IgD-negative memory B cell (primary cell): ENCODE measurements around the gene RAP1GDS1. TPM values are rescaled to one million over a fixed set of nuclear protein-coding genes. Genes with fewer than 3 reads are reported as not detected.
"Not testable (repeated sequence)": the region's sequence is repeated elsewhere in the genome, so short reads cannot be mapped to it uniquely, and the experiment has no call there.

Experiments
- H3K27ac Mint-ChIP-seq, 3 donors: one replicate each; pipeline ENCODE4 v1.8.0; 2020 to 2022; ENCODE audit warnings: mild to moderate bottlenecking in 3 of 3, mixed read lengths in 3 of 3, moderate library complexity in 1 of 3
- H3K27me3 Mint-ChIP-seq: one replicate; pipeline ENCODE4 v1.8.0; 2021; ENCODE audit warnings: mixed read lengths
- H3K36me3 Mint-ChIP-seq: one replicate; pipeline ENCODE4 v1.8.0; 2020; ENCODE audit warnings: mild to moderate bottlenecking, mixed read lengths
- H3K4me1 Mint-ChIP-seq, 3 donors: one replicate each; pipeline ENCODE4 v1.8.0; 2020 to 2022; ENCODE audit warnings: mixed read lengths in 3 of 3, mild to moderate bottlenecking in 1 of 3
- H3K4me3 Mint-ChIP-seq, 4 donors: one replicate each; pipeline ENCODE4 v1.8.0; 2020 to 2022; ENCODE audit warnings: mild to moderate bottlenecking in 4 of 4, mixed read lengths in 4 of 4, moderate library complexity in 3 of 4
- H3K9me3 Mint-ChIP-seq, 3 donors: one replicate each; pipeline ENCODE4 v1.8.0; 2020 to 2021; ENCODE audit warnings: mixed read lengths in 3 of 3, mild to moderate bottlenecking in 1 of 3
- polyA plus RNA-seq: library from polyadenylated mRNA; unstranded; fragments of 300-500 nt; fragmentation: Illumina TruSeq; gene quantifications from one replicate; pipeline ENCODE4 v1.2.3, GENCODE V29; 2021

RAP1GDS1 gene
- polyA plus RNA-seq, 1 donor from 2014 or later = 37.9 TPM

GRCh38 chr4:98411731-98412130 lies 150.5 kb downstream of the RAP1GDS1 start:
- H3K27ac Mint-ChIP-seq = no peak overlapping the region
- H3K36me3 Mint-ChIP-seq = peaks cover 16% of the 10 kb centered on the region
- peaks cover 0 to 7% (median 2%) of the 10 kb centered on the region in 3 donors for H3K9me3 Mint-ChIP-seq
- H3K27me3 Mint-ChIP-seq = no peaks in the 10 kb centered on the region
- no peaks in the 10 kb centered on the region for H3K4me1 Mint-ChIP-seq
- H3K4me3 Mint-ChIP-seq = no peak overlapping the region

GRCh38 chr4:98416844-98417243 lies 155.7 kb downstream of the RAP1GDS1 start:
- H3K36me3 Mint-ChIP-seq = peaks cover 16% of the 10 kb centered on the region
- peaks cover 0 to 4% (median 2%) of the 10 kb centered on the region in 3 donors for H3K9me3 Mint-ChIP-seq
- H3K27me3 Mint-ChIP-seq = no peaks in the 10 kb centered on the region

GRCh38 chr4:98420151-98420550 lies 159.0 kb downstream of the RAP1GDS1 start:
- not testable (repeated sequence) for H3K4me3 Mint-ChIP-seq, H3K27me3 Mint-ChIP-seq, H3K27ac Mint-ChIP-seq, H3K4me1 Mint-ChIP-seq, H3K9me3 Mint-ChIP-seq
- H3K36me3 Mint-ChIP-seq = peaks cover 21% of the 10 kb centered on the region

More at GRCh38 chr4:98416844-98417243, 155.7 kb downstream of the RAP1GDS1 start:
- Mint-ChIP-seq H3K4me1 (no peaks in the 10 kb centered on the region), H3K4me3 (no peak overlapping the region), H3K27ac (no peak overlapping the region)

- Mint-ChIP-seq H3K4me3 (no peak overlapping the region), H3K9me3 (peaks cover 0 to 2% (median 0%) of the 10 kb centered on the region in 3 donors), H3K36me3 (peaks cover 24% of the 10 kb centered on the region), H3K27ac (no peak overlapping the region), H3K27me3 (no peaks in the 10 kb centered on the region), H3K4me1 (peaks cover 0 to 14% (median 5%) of the 10 kb centered on the region in 3 donors)
Measured at GRCh38 chr4:98421111-98421510, 159.9 kb downstream of the RAP1GDS1 start.

- Mint-ChIP-seq H3K36me3 (peaks cover 21% of the 10 kb centered on the region), H3K4me1 (peaks cover 0 to 20% (median 8%) of the 10 kb centered on the region in 3 donors), H3K9me3 (peaks cover 0 to 2% (median 0%) of the 10 kb centered on the region in 3 donors), H3K4me3 (no peak overlapping the region), H3K27ac (no peak overlapping the region), H3K27me3 (no peaks in the 10 kb centered on the region)
Measured at GRCh38 chr4:98423009-98423408, 161.8 kb downstream of the RAP1GDS1 start.

GRCh38 chr4:98430708-98431403 lies 169.7 kb downstream of the RAP1GDS1 start:
- Mint-ChIP-seq H3K27ac (peak overlapping the region in 1 of 3 donors; percentile 23), H3K27me3 (no peaks in the 10 kb centered on the region), H3K36me3 (peaks cover 15% of the 10 kb centered on the region), H3K9me3 (no peaks in the 10 kb centered on the region), H3K4me3 (no peak overlapping the region), H3K4me1 (peaks cover 0 to 8% (median 5%) of the 10 kb centered on the region in 3 donors)

GRCh38 chr4:98433691-98434090 lies 172.5 kb downstream of the RAP1GDS1 start:
- H3K9me3 Mint-ChIP-seq = no peaks in the 10 kb centered on the region
- no peaks in the 10 kb centered on the region for H3K27me3 Mint-ChIP-seq
- H3K27ac Mint-ChIP-seq = no peak overlapping the region
- H3K36me3 Mint-ChIP-seq = peaks cover 18% of the 10 kb centered on the region
- H3K4me1 Mint-ChIP-seq = no peaks in the 10 kb centered on the region
- H3K4me3 Mint-ChIP-seq = no peak overlapping the region

- H3K27ac Mint-ChIP-seq = no peak overlapping the region
- no peak overlapping the region for H3K4me3 Mint-ChIP-seq
- no peaks in the 10 kb centered on the region for H3K9me3 Mint-ChIP-seq
- H3K4me1 Mint-ChIP-seq = peaks cover 0 to 2% (median 0%) of the 10 kb centered on the region in 3 donors
- H3K36me3 Mint-ChIP-seq = peaks cover 24% of the 10 kb centered on the region
- H3K27me3 Mint-ChIP-seq = no peaks in the 10 kb centered on the region
Measured at GRCh38 chr4:98434816-98435215, 173.6 kb downstream of the RAP1GDS1 start.

- H3K9me3 Mint-ChIP-seq = no peaks in the 10 kb centered on the region
- H3K4me1 Mint-ChIP-seq = peaks cover 25 to 34% (median 30%) of the 10 kb centered on the region in 3 donors
- H3K4me3 Mint-ChIP-seq = no peak overlapping the region
- peaks cover 15% of the 10 kb centered on the region for H3K36me3 Mint-ChIP-seq
- peak overlapping the region in 1 of 3 donors; percentile 5 for H3K27ac Mint-ChIP-seq
- H3K27me3 Mint-ChIP-seq = no peaks in the 10 kb centered on the region
Measured at GRCh38 chr4:98444371-98444770, 183.2 kb downstream of the RAP1GDS1 start.

GRCh38 chr4:98446499-98447375 lies 185.6 kb downstream of the RAP1GDS1 start:
- H3K4me1 Mint-ChIP-seq = peaks cover 27 to 35% (median 30%) of the 10 kb centered on the region in 3 donors
- H3K9me3 Mint-ChIP-seq = no peaks in the 10 kb centered on the region
- H3K27me3 Mint-ChIP-seq = no peaks in the 10 kb centered on the region
- H3K27ac Mint-ChIP-seq = peak overlapping the region; percentile 33 to 95 (median 75)
- H3K36me3 Mint-ChIP-seq = peaks cover 8% of the 10 kb centered on the region
- peak overlapping the region; percentile 15 to 82 (median 72) for H3K4me3 Mint-ChIP-seq

- Mint-ChIP-seq H3K27me3 (no peaks in the 10 kb centered on the region), H3K9me3 (no peaks in the 10 kb centered on the region), H3K27ac (peak overlapping the region; percentile 33 to 95 (median 75)), H3K4me1 (peaks cover 27 to 35% (median 30%) of the 10 kb centered on the region in 3 donors), H3K36me3 (peaks cover 3% of the 10 kb centered on the region), H3K4me3 (peak overlapping the region; percentile 15 to 82 (median 72))
Measured at GRCh38 chr4:98447648-98448047, 186.5 kb downstream of the RAP1GDS1 start.

GRCh38 chr4:98448908-98449307 lies 187.7 kb downstream of the RAP1GDS1 start:
- Mint-ChIP-seq H3K27ac (no peak overlapping the region), H3K9me3 (no peaks in the 10 kb centered on the region), H3K36me3 (peaks cover under 1% of the 10 kb centered on the region), H3K4me3 (peak overlapping the region in 2 of 4 donors; percentile 29 to 52), H3K27me3 (no peaks in the 10 kb centered on the region), H3K4me1 (peaks cover 34 to 40% (median 35%) of the 10 kb centered on the region in 3 donors)

- no peak overlapping the region for H3K4me3 Mint-ChIP-seq
- H3K36me3 Mint-ChIP-seq = no peaks in the 10 kb centered on the region
- H3K4me1 Mint-ChIP-seq = peaks cover 22 to 26% (median 25%) of the 10 kb centered on the region in 3 donors
- H3K27me3 Mint-ChIP-seq = no peaks in the 10 kb centered on the region
- H3K27ac Mint-ChIP-seq = no peak overlapping the region
- peaks cover 0 to 2% (median 0%) of the 10 kb centered on the region in 3 donors for H3K9me3 Mint-ChIP-seq
Measured at GRCh38 chr4:98452091-98452490, 190.9 kb downstream of the RAP1GDS1 start.

GRCh38 chr4:98457422-98457821 lies 196.2 kb downstream of the RAP1GDS1 start:
- H3K4me3 Mint-ChIP-seq, H3K27me3 Mint-ChIP-seq, H3K9me3 Mint-ChIP-seq, H3K36me3 Mint-ChIP-seq, H3K27ac Mint-ChIP-seq: not testable (repeated sequence)
- peaks cover 5 to 11% (median 6%) of the 10 kb centered on the region in 3 donors for H3K4me1 Mint-ChIP-seq

- H3K4me3 Mint-ChIP-seq, H3K27ac Mint-ChIP-seq, H3K4me1 Mint-ChIP-seq, H3K36me3 Mint-ChIP-seq, H3K9me3 Mint-ChIP-seq, H3K27me3 Mint-ChIP-seq: not testable (repeated sequence)
Measured at GRCh38 chr4:98461121-98461865, 200.1 kb downstream of the RAP1GDS1 start.
